Stimulated activated naive CD8-positive, alpha-beta T cell treated with anti-CD3 and anti-CD28 coated beads, Interleukin-15, amount 100 ng/mL, for 72 hours (primary cell): ENCODE data around the gene KIF25.
"Not testable (repeated sequence)": the region's sequence is repeated elsewhere in the genome, so short reads cannot be mapped to it uniquely, and the experiment has no call there.

ENCODE experiments used
- ATAC-seq: fragments of 150-1000 bp; cut with Tn5 transposase; 2 replicates; pipeline ENCODE4 v1.10.0; 2021; ENCODE audit warnings: mild to moderate bottlenecking, moderate library complexity
- DNase-seq, 2 donors: peaks; one replicate each; pipeline ENCODE4 v3.0.0; 2021 to 2022
- H3K27ac Mint-ChIP-seq, 2 donors: one replicate each; pipeline ENCODE4 v1.8.0; 2022; ENCODE audit warnings: mild to moderate bottlenecking in 2 of 2, mixed read lengths in 2 of 2, moderate library complexity in 2 of 2
- H3K27me3 Mint-ChIP-seq: one replicate; pipeline ENCODE4 v1.8.0; 2022; ENCODE audit warnings: mixed read lengths
- H3K4me1 Mint-ChIP-seq: one replicate; pipeline ENCODE4 v1.8.0; 2022; ENCODE audit warnings: mild to moderate bottlenecking, mixed read lengths
- H3K4me3 Mint-ChIP-seq, 2 donors: one replicate each; pipeline ENCODE4 v1.8.0; 2022; ENCODE audit warnings: mild to moderate bottlenecking in 2 of 2, mixed read lengths in 2 of 2, moderate library complexity in 1 of 2
- H3K9me3 Mint-ChIP-seq, 2 donors: one replicate each; pipeline ENCODE4 v1.8.0; 2022; ENCODE audit warnings: mixed read lengths in 2 of 2

Gene KIF25

GRCh38 chr6:167966540-167966905 lies 30.9 kb upstream of the KIF25 start:
- DNase-seq (no peak), ATAC-seq (no peak)
- Mint-ChIP-seq H3K4me1 (no peaks in the 10 kb centered on the region), H3K27me3 (no peaks in the 10 kb centered on the region), H3K4me3 (no peak overlapping the region), H3K9me3 (no peaks in the 10 kb centered on the region), H3K27ac (peak overlapping the region in 1 of 2 donors; percentile 23)

- DNase-seq (peak; percentile 10 to 35), ATAC-seq (peak; percentile 39)
- H3K27me3 Mint-ChIP-seq = peaks cover 2% of the 10 kb centered on the region
- H3K4me1 Mint-ChIP-seq = no peaks in the 10 kb centered on the region
- no peak overlapping the region for H3K27ac Mint-ChIP-seq
- H3K4me3 Mint-ChIP-seq = no peak overlapping the region
- H3K9me3 Mint-ChIP-seq = no peaks in the 10 kb centered on the region
These were observed 29.4 kb upstream of the KIF25 start for GRCh38 chr6:167968091-167968490.

- ATAC-seq = no peak
- Mint-ChIP-seq H3K27ac (no peak overlapping the region), H3K4me1 (no peaks in the 10 kb centered on the region), H3K27me3 (peaks cover 9% of the 10 kb centered on the region), H3K4me3 (no peak overlapping the region), H3K9me3 (no peaks in the 10 kb centered on the region)
- no peak for DNase-seq
These were observed 27.2 kb upstream of the KIF25 start for GRCh38 chr6:167970230-167970629.

GRCh38 chr6:167972193-167972592 lies 25.3 kb upstream of the KIF25 start:
- H3K27me3 Mint-ChIP-seq = peaks cover 9% of the 10 kb centered on the region
- no peak overlapping the region for H3K4me3 Mint-ChIP-seq
- DNase-seq (no peak), ATAC-seq (no peak)
- no peak overlapping the region for H3K27ac Mint-ChIP-seq
- H3K9me3 Mint-ChIP-seq = no peaks in the 10 kb centered on the region
- H3K4me1 Mint-ChIP-seq = no peaks in the 10 kb centered on the region

- DNase-seq (no peak), ATAC-seq (peak; percentile 12)
- Mint-ChIP-seq H3K4me3 (no peak overlapping the region), H3K9me3 (no peaks in the 10 kb centered on the region), H3K4me1 (no peaks in the 10 kb centered on the region), H3K27me3 (peaks cover 9% of the 10 kb centered on the region), H3K27ac (peak overlapping the region in 1 of 2 donors; percentile 19)
These were observed 24.2 kb upstream of the KIF25 start for GRCh38 chr6:167973148-167973885.

- ATAC-seq (peak; percentile 30), DNase-seq (no peak)
- Mint-ChIP-seq H3K4me1 (no peaks in the 10 kb centered on the region), H3K27ac (peak overlapping the region in 1 of 2 donors; percentile 94), H3K4me3 (no peak overlapping the region), H3K27me3 (peaks cover 9% of the 10 kb centered on the region), H3K9me3 (no peaks in the 10 kb centered on the region)
These were observed 22.7 kb upstream of the KIF25 start for GRCh38 chr6:167974640-167975344.

- no peak for DNase-seq
- H3K27me3 Mint-ChIP-seq = peaks cover 9% of the 10 kb centered on the region
- H3K27ac Mint-ChIP-seq = peak overlapping the region in 1 of 2 donors; percentile 94
- ATAC-seq = peak; percentile 11
- H3K4me3 Mint-ChIP-seq = no peak overlapping the region
- H3K4me1 Mint-ChIP-seq = no peaks in the 10 kb centered on the region
- H3K9me3 Mint-ChIP-seq = no peaks in the 10 kb centered on the region
These were observed 22.0 kb upstream of the KIF25 start for GRCh38 chr6:167975458-167975857.

GRCh38 chr6:167976116-167976657 lies 21.3 kb upstream of the KIF25 start:
- not testable (repeated sequence) for H3K27me3 Mint-ChIP-seq, ATAC-seq, H3K4me3 Mint-ChIP-seq, H3K27ac Mint-ChIP-seq, H3K9me3 Mint-ChIP-seq, H3K4me1 Mint-ChIP-seq, DNase-seq

- ATAC-seq (peak; percentile 44), DNase-seq (no peak)
- Mint-ChIP-seq H3K27ac (no peak overlapping the region), H3K4me3 (no peak overlapping the region), H3K9me3 (no peaks in the 10 kb centered on the region), H3K4me1 (no peaks in the 10 kb centered on the region), H3K27me3 (peaks cover 12% of the 10 kb centered on the region)
These were observed 20.8 kb upstream of the KIF25 start for GRCh38 chr6:167976708-167977107.

- Mint-ChIP-seq H3K9me3 (no peaks in the 10 kb centered on the region), H3K27me3 (peaks cover 18% of the 10 kb centered on the region), H3K4me1 (no peaks in the 10 kb centered on the region), H3K4me3 (no peak overlapping the region), H3K27ac (no peak overlapping the region)
- ATAC-seq (no peak), DNase-seq (no peak)
These were observed 19.6 kb upstream of the KIF25 start for GRCh38 chr6:167977717-167978467.

GRCh38 chr6:167978607-167979006 lies 18.9 kb upstream of the KIF25 start:
- no peak overlapping the region for H3K4me3 Mint-ChIP-seq
- no peak overlapping the region for H3K27ac Mint-ChIP-seq
- peaks cover 11% of the 10 kb centered on the region for H3K27me3 Mint-ChIP-seq
- H3K9me3 Mint-ChIP-seq = no peaks in the 10 kb centered on the region
- H3K4me1 Mint-ChIP-seq = no peaks in the 10 kb centered on the region
- no peak for DNase-seq
- no peak for ATAC-seq

- H3K4me1 Mint-ChIP-seq = no peaks in the 10 kb centered on the region
- no peaks in the 10 kb centered on the region for H3K9me3 Mint-ChIP-seq
- DNase-seq (no peak), ATAC-seq (no peak)
- no peak overlapping the region for H3K27ac Mint-ChIP-seq
- H3K4me3 Mint-ChIP-seq = no peak overlapping the region
- H3K27me3 Mint-ChIP-seq = peaks cover 9% of the 10 kb centered on the region
These were observed 17.9 kb upstream of the KIF25 start for GRCh38 chr6:167979436-167980139.

GRCh38 chr6:167980911-167981580 lies 16.4 kb upstream of the KIF25 start:
- DNase-seq (no peak), ATAC-seq (no peak)
- Mint-ChIP-seq H3K9me3 (no peaks in the 10 kb centered on the region), H3K27me3 (peaks cover 9% of the 10 kb centered on the region), H3K27ac (no peak overlapping the region), H3K4me1 (no peaks in the 10 kb centered on the region), H3K4me3 (no peak overlapping the region)

GRCh38 chr6:167981916-167982462 lies 15.5 kb upstream of the KIF25 start:
- DNase-seq (no peak), ATAC-seq (no peak)
- Mint-ChIP-seq H3K27me3 (peaks cover 9% of the 10 kb centered on the region), H3K4me1 (no peaks in the 10 kb centered on the region), H3K27ac (no peak overlapping the region), H3K4me3 (no peak overlapping the region), H3K9me3 (no peaks in the 10 kb centered on the region)
